ENCODE results near the gene GPRIN3. TPM values are rescaled to one million over a fixed set of nuclear protein-coding genes. Genes with fewer than 3 reads are reported as not detected.

The GPRIN3 gene
- total and polyA plus RNA-seq, 2 donors (not counting 3 experiments of a cell fraction or from before 2014, with no cell fraction given), result 0.17 to 2.2 TPM

GRCh38 chr4:89296399-89296798 lies 11.2 kb downstream of the GPRIN3 start:
- no peak overlapping the region for H3K4me2 ChIP-seq (ENCODE audit: insufficient read depth, low read length)
- H3K27ac ChIP-seq (ENCODE audit: insufficient read depth, low read depth, low read length), result no peak overlapping the region
- no peaks in the 10 kb centered on the region for H3K9me3 ChIP-seq (replicated peaks; ENCODE audit: control insufficient read depth, insufficient read depth, low read length)
- H3K36me3 ChIP-seq (ENCODE audit: control insufficient read depth in 2 of 2, extremely low read depth in 1 of 2, insufficient read depth in 2 of 2, low read length in 2 of 2), result no peaks in the 10 kb centered on the region
- no peak for TF ChIP-seq FOS (IDR thresholded peaks at IDR 0.05; ENCODE audit: borderline replicate concordance, insufficient read depth, low read length)
- TF ChIP-seq GATA2 (IDR thresholded peaks at IDR 0.05; ENCODE audit: insufficient read depth, insufficient read length, low read depth, low read length), result no peak
- TF ChIP-seq MYC (IDR thresholded peaks at IDR 0.05; ENCODE audit: low read depth, low read length), result no peak
- TF ChIP-seq MAX (IDR thresholded peaks at IDR 0.05; ENCODE audit: insufficient read depth, insufficient read length), result no peak
- TF ChIP-seq CTCF (IDR thresholded peaks at IDR 0.05; ENCODE audit: extremely low read depth in 1 of 2, insufficient read depth in 1 of 2, low read depth in 1 of 2, low read length in 2 of 2), result no peak
- TF ChIP-seq EZH2 (IDR thresholded peaks at IDR 0.05; ENCODE audit: borderline replicate concordance, low read depth, low read length, severe bottlenecking), result no peak
- intact Hi-C loops (cut with micrococcal nuclease), result no loop called here
- FAIRE-seq (no peak), DNase-seq (ENCODE audit: low read depth, low spot score) (no peak)
- POLR2A ChIA-PET, result no interaction called here
- no peak overlapping the region for H3K9ac ChIP-seq (replicated peaks; ENCODE audit: extremely low read depth, insufficient read depth, low read length)
- H3K4me3 ChIP-seq (replicated peaks in 1 of 3; ENCODE audit: insufficient read depth in 1 of 3, low read depth in 1 of 3, low read length in 3 of 3), result no peak overlapping the region
- H3K79me2 ChIP-seq (ENCODE audit: control insufficient read depth, insufficient read depth, low read length), result no peaks in the 10 kb centered on the region
- no peak overlapping the region for H2AFZ ChIP-seq (ENCODE audit: low read depth, low read length)
- peaks cover 3 to 5% of the 10 kb centered on the region in 2 experiments for H3K27me3 ChIP-seq (ENCODE audit: control insufficient read depth in 2 of 2, insufficient read depth in 2 of 2, low read length in 2 of 2)
- dilution Hi-C loops (cut with MboI; ENCODE audit: extremely low pct_ligation_motif_present, low sequenced_read_pairs), result no loop called here
- no peaks in the 10 kb centered on the region for H3K9me1 ChIP-seq (replicated peaks; ENCODE audit: control insufficient read depth, extremely low read depth, insufficient read depth, low read length)
- H3K4me1 ChIP-seq (ENCODE audit: control insufficient read depth, extremely low read depth, insufficient read depth, low read length), result peaks cover 4% of the 10 kb centered on the region
- CTCF ChIA-PET, result no interaction called here
- BruUV-seq (replicated peaks), result no TSS peak
- H4K20me1 ChIP-seq (replicated peaks; ENCODE audit: control insufficient read depth, extremely low read depth, insufficient read depth, low read length), result no peaks in the 10 kb centered on the region
